ENCODE measurements around the gene SHH. TPM values are rescaled to one million over a fixed set of nuclear protein-coding genes. Genes with fewer than 3 reads are reported as not detected.

The SHH gene
- total RNA-seq, 1 experiment from 2014 or later, result 22.9 TPM

GRCh38 chr7:155799514-155799913 lies 12.7 kb downstream of the SHH start:
- no peaks in the 10 kb centered on the region for H3K9me3 ChIP-seq (ENCODE audit: control insufficient read depth, insufficient read depth, low read depth, low read length)
- intact Hi-C loops (cut with micrococcal nuclease; ENCODE audit: unreplicated experiment), result loop anchor here (5.0 kb wide), 3 partner anchors 673 to 1028 kb away; no protein-coding TSS in a partner anchor
- H3K4me1 ChIP-seq (ENCODE audit: control insufficient read depth, insufficient read depth, low read length), result no peaks in the 10 kb centered on the region; the same call in 1 of the 2 replicates
- BruUV-seq (replicated peaks), result no TSS peak
- no peaks in the 10 kb centered on the region for H3K27me3 ChIP-seq (ENCODE audit: control insufficient read depth, insufficient read depth, low read length)
- CTCF ChIA-PET, result no interaction called here
- TF ChIP-seq POLR2AphosphoS5 (IDR thresholded peaks at IDR 0.05; ENCODE audit: low read depth, low read length) (no peak), TCF7L2 (IDR thresholded peaks at IDR 0.05; ENCODE audit: low read depth, low read length) (no peak), REST (IDR thresholded peaks at IDR 0.05; ENCODE audit: insufficient read depth in 1 of 2, low read depth in 2 of 2, low read length in 1 of 2) (no peak), CTCF (IDR thresholded peaks at IDR 0.05) (no peak), SIN3A (IDR thresholded peaks at IDR 0.05; ENCODE audit: borderline replicate concordance, insufficient read depth, low read depth, low read length) (no peak)
- no peak overlapping the region for H3K27ac ChIP-seq (ENCODE audit: low read length)
- POLR2A ChIA-PET, result no interaction called here
- DNase-seq (ENCODE audit: low read depth, low spot score) (no peak), ATAC-seq (no peak)
- no peak overlapping the region for H3K4me3 ChIP-seq (ENCODE audit: low read depth in 2 of 2, low read length in 2 of 2)
- in situ Hi-C loops (cut with HindIII; ENCODE audit: low pct_unique_long_range_greater_than_20kb, low sequenced_read_pairs), result no loop called here
- H3K36me3 ChIP-seq (ENCODE audit: control insufficient read depth, insufficient read depth, low read length), result no peaks in the 10 kb centered on the region

GRCh38 chr7:155798673-155799439 lies 13.4 kb downstream of the SHH start:
- no peaks in the 10 kb centered on the region; the same call in 1 of the 2 replicates for H3K4me1 ChIP-seq (ENCODE audit: control insufficient read depth, insufficient read depth, low read length)
- H3K27ac ChIP-seq (ENCODE audit: low read length), result no peak overlapping the region
- in situ Hi-C loops (cut with HindIII; ENCODE audit: low pct_unique_long_range_greater_than_20kb, low sequenced_read_pairs) (no loop called here), intact Hi-C loops (cut with micrococcal nuclease; ENCODE audit: unreplicated experiment) (loop anchor here (5.0 kb wide), 3 partner anchors 673 to 1028 kb away; no protein-coding TSS in a partner anchor)
- DNase-seq (ENCODE audit: low read depth, low spot score) (no peak), ATAC-seq (no peak)
- no peaks in the 10 kb centered on the region for H3K9me3 ChIP-seq (ENCODE audit: control insufficient read depth, insufficient read depth, low read depth, low read length)
- BruUV-seq (replicated peaks), result no TSS peak
- H3K4me3 ChIP-seq (ENCODE audit: low read depth in 2 of 2, low read length in 2 of 2), result no peak overlapping the region
- CTCF ChIA-PET, result no interaction called here
- POLR2A ChIA-PET, result no interaction called here
- H3K36me3 ChIP-seq (ENCODE audit: control insufficient read depth, insufficient read depth, low read length), result no peaks in the 10 kb centered on the region
- no peak for TF ChIP-seq TCF7L2 (IDR thresholded peaks at IDR 0.05; ENCODE audit: low read depth, low read length)
- no peak for TF ChIP-seq SIN3A (IDR thresholded peaks at IDR 0.05; ENCODE audit: borderline replicate concordance, insufficient read depth, low read depth, low read length)
- no peak for TF ChIP-seq POLR2AphosphoS5 (IDR thresholded peaks at IDR 0.05; ENCODE audit: low read depth, low read length)
- TF ChIP-seq CTCF (IDR thresholded peaks at IDR 0.05), result no peak
- no peak for TF ChIP-seq REST (IDR thresholded peaks at IDR 0.05; ENCODE audit: insufficient read depth in 1 of 2, low read depth in 2 of 2, low read length in 1 of 2)
- H3K27me3 ChIP-seq (ENCODE audit: control insufficient read depth, insufficient read depth, low read length), result no peaks in the 10 kb centered on the region

Data from Panc1 (cell line).